HepG2 (cell line): Measurements from ENCODE around the gene CAMSAP3. TPM values are rescaled to one million over a fixed set of nuclear protein-coding genes. Genes with fewer than 3 reads are reported as not detected.

Source experiments
- BRF2 ChIP-seq: sonication (generic); formaldehyde crosslinking; IDR thresholded peaks from 2 replicates; pipeline ENCODE4 v1.8.1; 2022; ENCODE audit warnings: mild to moderate bottlenecking, missing genetic modification reagents
- DMAP1 ChIP-seq: IDR thresholded peaks from 2 replicates; pipeline ENCODE4 v1.6.1; 2016
- HMGXB4 ChIP-seq, 2 experiments: sonication (generic) in 1 of 2; formaldehyde crosslinking in 1 of 2; IDR thresholded peaks; 2 replicates each; pipeline versions ENCODE4 v1.4.0 to v1.6.1; 2018 to 2020; ENCODE audit warnings: missing genetic modification reagents in 2 of 2, borderline replicate concordance in 1 of 2, low read depth in 1 of 2, mild to moderate bottlenecking in 1 of 2, missing biosample characterization in 1 of 2
- HNRNPLL ChIP-seq: fragments of 200-400 bp; formaldehyde crosslinking; IDR thresholded peaks from 2 replicates; pipeline ENCODE4 v1.6.1; 2017; ENCODE audit warnings: mild to moderate bottlenecking, low read depth, low read length; ENCODE audit not compliant: poor library complexity, severe bottlenecking
- HOXA7 ChIP-seq: sonication (generic); formaldehyde crosslinking; IDR thresholded peaks from 2 replicates; pipeline ENCODE4 v1.8.1; 2022; ENCODE audit warnings: mild to moderate bottlenecking, missing genetic modification reagents, moderate library complexity
- NFATC3 ChIP-seq: sonication (generic); formaldehyde crosslinking; IDR thresholded peaks from 2 replicates; pipeline ENCODE4 v1.5.1; 2020; ENCODE audit warnings: mild to moderate bottlenecking, missing genetic modification reagents
- PAX8 ChIP-seq: sonication (generic); formaldehyde crosslinking; IDR thresholded peaks from 2 replicates; pipeline ENCODE4 v1.8.0; 2022; ENCODE audit warnings: mild to moderate bottlenecking, missing genetic modification reagents, borderline replicate concordance
- PLSCR1 ChIP-seq: sonication (generic); formaldehyde crosslinking; IDR thresholded peaks from 2 replicates; pipeline ENCODE4 v1.5.0; 2020; ENCODE audit warnings: missing genetic modification reagents, mild to moderate bottlenecking, borderline replicate concordance
- POLR2AphosphoS5 ChIP-seq: IDR thresholded peaks from 2 replicates; pipeline ENCODE4 v1.6.1; 2012; ENCODE audit warnings: low read depth, low read length
- RORA ChIP-seq: sonication (generic); formaldehyde crosslinking; IDR thresholded peaks from 2 replicates; pipeline ENCODE4 v1.5.0; 2020; ENCODE audit warnings: mild to moderate bottlenecking, missing genetic modification reagents, moderate library complexity
- SMARCE1 ChIP-seq: fragments of 450-650 bp; IDR thresholded peaks from 2 replicates; pipeline ENCODE4 v1.6.1; 2017; ENCODE audit warnings: borderline replicate concordance
- STAG1 ChIP-seq: sonication (generic); formaldehyde crosslinking; IDR thresholded peaks from 2 replicates; pipeline ENCODE4 v1.4.0; 2020; ENCODE audit warnings: missing genetic modification reagents
- TBL1XR1 ChIP-seq: fragments of 150-350 bp; IDR thresholded peaks from 2 replicates; pipeline ENCODE4 v1.6.1; 2014; ENCODE audit warnings: borderline replicate concordance, low read length; ENCODE audit not compliant: partially characterized antibody
- TGIF2 ChIP-seq: IDR thresholded peaks from 2 replicates; pipeline ENCODE4 v1.6.1; 2016; ENCODE audit warnings: control low read depth, missing compliant biosample characterization
- TIGD3 ChIP-seq: sonication (generic); formaldehyde crosslinking; IDR thresholded peaks from 2 replicates; pipeline ENCODE4 v1.5.1; 2020; ENCODE audit warnings: mild to moderate bottlenecking, missing genetic modification reagents, borderline replicate concordance
- ZFP90 ChIP-seq: sonication (generic); formaldehyde crosslinking; IDR thresholded peaks from 2 replicates; pipeline ENCODE4 v1.8.0; 2022; ENCODE audit warnings: missing genetic modification reagents, mild to moderate bottlenecking, inconsistent platforms, borderline replicate concordance
- ZNF3 ChIP-seq: IDR thresholded peaks from 2 replicates; pipeline ENCODE4 v1.7.0; 2017; ENCODE audit warnings: inconsistent platforms
- ZNF34 ChIP-seq: sonication (generic); formaldehyde crosslinking; IDR thresholded peaks from 2 replicates; pipeline ENCODE4 v1.4.0; 2020; ENCODE audit warnings: mild to moderate bottlenecking, missing genetic modification reagents, borderline replicate concordance
- ZNF44 ChIP-seq: sonication (generic); formaldehyde crosslinking; IDR thresholded peaks from 2 replicates; pipeline ENCODE4 v1.5.1; 2020; ENCODE audit warnings: mild to moderate bottlenecking, missing genetic modification reagents
- ZNF510 ChIP-seq: sonication (generic); formaldehyde crosslinking; IDR thresholded peaks from 2 replicates; pipeline ENCODE4 v1.4.0; 2020; ENCODE audit warnings: low read depth, mild to moderate bottlenecking, missing genetic modification reagents
- ZNF530 ChIP-seq: sonication (generic); formaldehyde crosslinking; IDR thresholded peaks from 2 replicates; pipeline ENCODE4 v1.5.0; 2020; ENCODE audit warnings: low read depth, mild to moderate bottlenecking, missing genetic modification reagents
- ZNF547 ChIP-seq: sonication (generic); formaldehyde crosslinking; IDR thresholded peaks from 2 replicates; pipeline ENCODE4 v1.5.1; 2020; ENCODE audit warnings: mild to moderate bottlenecking, missing genetic modification reagents
- ZNF567 ChIP-seq: sonication (generic); formaldehyde crosslinking; IDR thresholded peaks from 2 replicates; pipeline ENCODE4 v1.8.1; 2023; ENCODE audit warnings: mild to moderate bottlenecking, missing genetic modification reagents, borderline replicate concordance
- ZNF740 ChIP-seq: sonication (generic); formaldehyde crosslinking; IDR thresholded peaks from 2 replicates; pipeline ENCODE4 v1.4.0; 2020; ENCODE audit warnings: missing genetic modification reagents
- ZNF768 ChIP-seq: sonication (generic); formaldehyde crosslinking; IDR thresholded peaks from 2 replicates; pipeline ENCODE4 v1.4.0; 2020; ENCODE audit warnings: missing genetic modification reagents
- polyA plus RNA-seq, 8 experiments: library from polyadenylated mRNA; depleted of rRNA in 3 of 8; stranded (reverse) in 7 of 8; unstranded in 1 of 8; fragments of >200 nt; fragmentation: Illumina TruSeq in 4 of 8; extraction: Trizol in 4 of 8; gene quantifications; 2 replicates each; pipeline versions ENCODE4 v1.2.1 to v1.2.3, GENCODE V29; 2011 to 2016; ENCODE audit warnings: low read depth in 4 of 8, missing spikeins in 1 of 8, mixed read lengths in 1 of 8; ENCODE audit not compliant: insufficient read depth in 1 of 8
- total RNA-seq, 5 experiments: library from RNA; depleted of rRNA; stranded (reverse); fragments of >200 nt; fragmentation: Illumina TruSeq; extraction: Trizol; gene quantifications; 2 replicates each; pipeline ENCODE4 v1.2.3, GENCODE V29; 2016; ENCODE audit warnings: low read depth in 1 of 5

Gene CAMSAP3
- total and polyA plus RNA-seq, 2 of the 13 experiments (the other 11 are each of a cell fraction or from before 2014, with no cell fraction given): 10.8 to 11.8 TPM

GRCh38 chr19:7562646-7563393, 32.8 kb upstream of the CAMSAP3 start (continued):
- TF ChIP-seq NFATC3 (CRISPR knock-in tag) (no peak; the same call in 1 of the 2 replicates), POLR2AphosphoS5 (no peak), BRF2 (no peak), SMARCE1 (no peak), ZNF768 (CRISPR knock-in tag) (peak; percentile 85), ZNF567 (no peak), HOXA7 (CRISPR knock-in tag) (peak; percentile 86; the same call in 1 of the 2 replicates), PLSCR1 (CRISPR knock-in tag) (peak; percentile 97), ZNF3 (CRISPR knock-in tag) (peak; percentile 88; the same call in 1 of the 2 replicates), HNRNPLL (no peak), ZNF34 (CRISPR knock-in tag) (no peak), ZNF740 (peak; percentile 90), HMGXB4 (CRISPR knock-in tag; IDR thresholded peaks at IDR 0.05; ENCODE audit: borderline replicate concordance in 1 of 2, low read depth in 1 of 2) (peak; percentile 46 to 49; a peak in 1 of 4 replicates), ZNF510 (peak; percentile 95), TIGD3 (CRISPR knock-in tag) (peak; percentile 99), PAX8 (CRISPR knock-in tag) (peak; percentile 93; the same call in 1 of the 2 replicates), ZFP90 (peak; percentile 99), ZNF530 (peak; percentile 97), DMAP1 (CRISPR knock-in tag) (peak; percentile 77; the same call in 1 of the 2 replicates), RORA (CRISPR knock-in tag) (0 out of 2 replicates have a peak, but pooled peaks have one; percentile 67), ZNF547 (peak; percentile 92), TBL1XR1 (no peak), STAG1 (CRISPR knock-in tag) (peak; percentile 28; the same call in 1 of the 2 replicates), TGIF2 (peak; percentile 99), ZNF44 (CRISPR knock-in tag) (peak; percentile 72; the same call in 1 of the 2 replicates)
